ACHN (cell line): Measurements from ENCODE around the gene C1QTNF3.

ENCODE experiments used
- DNase-seq: peaks from one replicate; pipeline ENCODE4 v3.0.0-alpha.2; 2015
- in situ Hi-C: cut with HindIII; loops from 2 replicates; pipeline ENCODE4 v1.10.0; 2017; ENCODE audit warnings: low sequenced_read_pairs, low pct_ligation_motif_present, low pct_unique_long_range_greater_than_20kb

Gene C1QTNF3

GRCh38 chr5:34007621-34008600, 35.1 kb downstream of the C1QTNF3 start, which contains the start of gene AMACR:
Gene AMACR, minus strand, starts transcription at chr5:34008050. Its CDS starts 31 bp downstream, at chr5:34008019.
- DNase-seq: peak; percentile 85
- in situ Hi-C loops: no loop called here

GRCh38 chr5:34007201-34007620, 35.8 kb downstream of the C1QTNF3 start:
- in situ Hi-C loops: no loop called here
- DNase-seq: peak; percentile 4

- DNase-seq: no peak
- in situ Hi-C loops: no loop called here
Observed at GRCh38 chr5:34005681-34006080, 37.3 kb downstream of the C1QTNF3 start.

- in situ Hi-C loops: no loop called here
- peak; percentile 92 for DNase-seq
Observed at GRCh38 chr5:34005211-34005610, 37.8 kb downstream of the C1QTNF3 start.

- in situ Hi-C loops: no loop called here
- no peak for DNase-seq
Observed at GRCh38 chr5:34003941-34004340, 39.1 kb downstream of the C1QTNF3 start.

GRCh38 chr5:34002629-34003328, 40.2 kb downstream of the C1QTNF3 start:
- no peak for DNase-seq
- in situ Hi-C loops: no loop called here

GRCh38 chr5:34001241-34001841, 41.7 kb downstream of the C1QTNF3 start:
- in situ Hi-C loops: no loop called here
- peak; percentile 47 for DNase-seq

GRCh38 chr5:33999978-34000377, 43.0 kb downstream of the C1QTNF3 start:
- in situ Hi-C loops: no loop called here
- DNase-seq: no peak

- in situ Hi-C loops: no loop called here
- DNase-seq: peak; percentile 59
Observed at GRCh38 chr5:33997331-33997983, 45.6 kb downstream of the C1QTNF3 start.

- no peak for DNase-seq
- in situ Hi-C loops: no loop called here
Observed at GRCh38 chr5:33995865-33996264, 47.1 kb downstream of the C1QTNF3 start.

GRCh38 chr5:33994845-33995244, 48.2 kb downstream of the C1QTNF3 start:
- in situ Hi-C loops: no loop called here
- no peak for DNase-seq

GRCh38 chr5:33992864-33993263, 50.1 kb downstream of the C1QTNF3 start:
- DNase-seq: no peak
- in situ Hi-C loops: no loop called here

- in situ Hi-C loops: no loop called here
Observed at GRCh38 chr5:33985447-33985846, 57.6 kb downstream of the C1QTNF3 start.

GRCh38 chr5:33984671-33985124, 58.3 kb downstream of the C1QTNF3 start, which contains the start of gene SLC45A2:
Gene SLC45A2, minus strand, starts transcription at chr5:33984693. Its CDS starts 110 bp downstream, at chr5:33984583.
- no peak for DNase-seq
- in situ Hi-C loops: no loop called here

More at GRCh38 chr5:33985447-33985846, 57.6 kb downstream of the C1QTNF3 start:
- DNase-seq: no peak

- no peak for DNase-seq
- in situ Hi-C loops: no loop called here
Observed at GRCh38 chr5:33984178-33984577, 58.8 kb downstream of the C1QTNF3 start.

- DNase-seq: no peak
- in situ Hi-C loops: no loop called here
Observed at GRCh38 chr5:33981408-33982162, 61.4 kb downstream of the C1QTNF3 start.

- in situ Hi-C loops: no loop called here
Observed at GRCh38 chr5:33980030-33980429, 63.0 kb downstream of the C1QTNF3 start.

GRCh38 chr5:33978306-33978705, 64.7 kb downstream of the C1QTNF3 start:
- no peak for DNase-seq
- in situ Hi-C loops: no loop called here

More at GRCh38 chr5:33980030-33980429, 63.0 kb downstream of the C1QTNF3 start:
- DNase-seq: no peak
